ENCODE data around the gene IFI44.
A peak's percentile ranks its signal among the peaks of the same experiment; 100 is the strongest.

The IFI44 gene, protein sequence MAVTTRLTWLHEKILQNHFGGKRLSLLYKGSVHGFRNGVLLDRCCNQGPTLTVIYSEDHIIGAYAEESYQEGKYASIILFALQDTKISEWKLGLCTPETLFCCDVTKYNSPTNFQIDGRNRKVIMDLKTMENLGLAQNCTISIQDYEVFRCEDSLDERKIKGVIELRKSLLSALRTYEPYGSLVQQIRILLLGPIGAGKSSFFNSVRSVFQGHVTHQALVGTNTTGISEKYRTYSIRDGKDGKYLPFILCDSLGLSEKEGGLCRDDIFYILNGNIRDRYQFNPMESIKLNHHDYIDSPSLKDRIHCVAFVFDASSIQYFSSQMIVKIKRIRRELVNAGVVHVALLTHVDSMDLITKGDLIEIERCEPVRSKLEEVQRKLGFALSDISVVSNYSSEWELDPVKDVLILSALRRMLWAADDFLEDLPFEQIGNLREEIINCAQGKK

DNA sequence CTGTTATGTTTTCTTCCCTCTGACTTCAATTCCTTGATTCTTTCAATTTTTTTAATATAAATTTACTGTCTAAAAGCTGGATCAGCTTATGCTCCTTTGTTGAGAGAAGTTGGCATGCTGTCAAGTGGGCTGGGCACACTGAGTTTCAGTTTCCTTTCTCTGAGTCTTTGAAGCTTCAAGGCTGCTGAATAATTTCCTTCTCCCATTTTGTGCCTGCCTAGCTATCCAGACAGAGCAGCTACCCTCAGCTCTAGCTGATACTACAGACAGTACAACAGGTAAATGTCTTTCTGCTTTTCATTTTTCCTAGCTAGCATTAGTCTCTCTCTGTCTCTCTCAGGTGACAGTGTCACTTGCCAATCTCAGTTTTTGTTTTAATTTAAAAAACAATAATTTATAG lies at the start of gene IFI44:
TSS of gene IFI44 (plus strand) at position 204 of the 400 bp plus-strand sequence. CDS start 365 bp downstream, outside the sequence.
- DNase-seq (ENCODE audit: low spot score) = no peak

DNA sequence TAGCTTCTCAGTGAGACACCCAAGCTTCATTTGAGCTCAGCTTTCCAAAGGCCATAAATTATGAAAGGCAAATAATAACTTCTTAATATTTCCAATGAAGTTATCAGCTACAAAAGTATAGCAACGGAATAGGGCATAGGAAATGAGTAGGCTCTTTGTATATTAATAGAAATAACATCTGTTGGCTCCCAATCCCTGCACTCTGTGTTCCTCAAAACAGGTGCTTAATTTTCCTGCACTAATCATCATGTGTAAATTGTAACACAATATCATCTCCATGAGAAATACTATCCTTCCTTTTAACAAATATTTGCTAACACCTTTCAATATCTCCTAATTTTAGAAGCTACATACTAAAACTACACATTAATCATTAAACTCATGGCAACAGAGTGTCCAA lies 48.6 kb upstream of the IFI44 start:
- no peak for DNase-seq (ENCODE audit: low spot score)

DNA sequence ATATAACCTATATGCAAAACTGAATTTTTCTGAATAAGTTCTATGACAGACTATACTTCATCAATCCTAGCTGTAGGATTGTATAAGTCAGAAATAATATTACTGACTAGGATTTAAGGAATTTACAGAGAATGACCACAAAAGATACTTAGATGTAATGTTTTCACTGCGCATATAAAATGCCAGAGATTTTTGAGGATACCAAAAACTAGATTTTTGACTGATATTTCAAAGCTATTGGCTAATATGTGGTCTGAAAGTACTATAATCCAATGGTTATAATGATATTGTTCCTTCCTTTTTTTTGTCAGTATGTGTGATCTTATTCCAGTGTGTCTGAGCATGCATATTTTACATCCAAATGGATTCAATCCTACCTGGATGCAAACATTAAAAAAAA lies 46.4 kb upstream of the IFI44 start:
- DNase-seq (ENCODE audit: low spot score) = no peak

DNA sequence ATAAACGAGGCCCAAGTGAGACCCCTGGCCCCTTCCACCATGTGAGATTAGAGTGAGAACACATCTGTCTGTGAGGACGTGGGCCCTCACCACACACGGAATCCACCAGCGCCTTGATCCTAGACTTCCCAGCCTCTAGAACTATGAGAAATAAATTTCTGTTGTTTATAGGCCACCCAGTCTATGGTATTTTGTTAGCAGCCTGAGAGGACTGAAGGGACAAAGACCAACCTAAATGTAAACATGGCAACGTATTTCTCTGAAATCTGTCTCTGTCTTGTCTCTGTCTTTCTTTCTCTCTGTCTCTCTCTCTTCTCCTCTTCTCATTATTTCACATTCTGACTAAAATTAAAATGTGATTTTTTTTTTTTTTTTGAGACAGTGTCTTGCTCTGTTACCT lies 45.0 kb upstream of the IFI44 start:
- no peak for DNase-seq (ENCODE audit: low spot score)

DNA sequence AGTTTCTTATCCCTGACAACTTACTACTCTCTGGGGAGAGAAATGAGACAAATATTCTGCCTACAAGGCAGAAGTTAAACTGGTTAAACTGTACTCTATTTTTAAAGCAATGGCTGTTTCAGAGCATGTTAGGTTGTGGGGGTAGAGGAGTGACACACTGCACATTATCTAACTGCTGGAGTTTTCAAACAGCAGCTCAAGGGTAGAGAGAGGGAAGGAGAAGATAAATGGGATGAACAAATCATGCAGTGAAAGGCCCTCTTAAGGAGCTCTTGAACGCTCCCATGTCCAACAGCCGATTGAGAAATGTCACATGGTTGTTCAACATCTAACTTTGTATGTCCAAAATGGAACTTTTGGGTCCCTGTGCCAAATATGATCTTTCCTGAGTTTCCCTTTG lies 43.4 kb upstream of the IFI44 start:
- DNase-seq (ENCODE audit: low spot score) = no peak

DNA sequence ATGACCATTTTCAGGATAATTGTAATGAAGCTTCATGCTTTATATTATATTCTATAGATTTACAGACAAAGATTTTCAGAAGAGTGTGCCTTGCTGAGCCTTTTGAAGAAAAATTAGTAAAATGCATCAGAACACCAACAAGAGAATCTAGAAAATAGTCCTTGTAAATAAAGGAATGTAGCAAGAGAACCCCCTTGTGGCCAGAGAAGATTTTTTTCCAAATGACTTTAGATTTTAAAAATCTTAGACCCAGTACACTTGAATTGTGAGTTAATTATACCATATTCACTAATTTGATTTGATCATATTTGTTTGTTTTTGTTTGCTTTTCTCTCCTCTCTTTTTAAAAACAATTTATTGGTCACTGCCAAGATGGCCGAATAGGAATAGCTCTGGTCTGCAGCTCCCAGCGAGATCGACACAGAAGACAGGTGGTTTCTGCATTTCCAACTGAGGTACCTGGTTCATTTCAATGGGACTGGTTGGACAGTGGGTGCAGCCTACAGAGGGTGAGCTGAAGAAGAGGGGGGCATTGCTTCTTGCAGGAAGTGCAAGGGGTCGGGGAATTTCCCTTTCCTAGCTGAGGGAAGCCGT lies 42.2 kb upstream of the IFI44 start:
- DNase-seq (ENCODE audit: low spot score) = no peak

- no peak for DNase-seq (ENCODE audit: low spot score)
Measured at GRCh38 chr1:78607944-78608343, 41.7 kb upstream of the IFI44 start.

DNA sequence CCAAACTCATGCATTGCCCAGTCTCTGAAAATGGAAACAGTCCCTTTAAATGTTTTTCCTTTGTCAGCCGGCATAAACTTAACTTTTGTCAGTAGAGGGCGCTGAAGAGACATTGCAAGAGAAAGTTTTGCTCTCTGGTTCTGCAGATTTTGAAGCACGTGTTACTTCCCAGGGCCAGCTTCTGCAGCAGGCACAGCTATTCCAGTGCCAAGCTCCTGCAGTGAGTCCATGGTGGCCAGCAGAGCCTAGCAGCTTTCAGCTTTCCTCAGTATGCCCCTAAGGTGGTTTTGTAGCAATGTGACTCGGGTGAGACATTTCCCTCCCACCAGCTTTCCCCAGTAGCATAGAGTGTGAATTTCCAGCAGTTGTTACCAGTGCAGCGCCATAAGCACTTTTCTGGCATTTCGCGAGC lies 32.0 kb upstream of the IFI44 start:
- DNase-seq (ENCODE audit: low spot score) = peak; percentile 57

DNA sequence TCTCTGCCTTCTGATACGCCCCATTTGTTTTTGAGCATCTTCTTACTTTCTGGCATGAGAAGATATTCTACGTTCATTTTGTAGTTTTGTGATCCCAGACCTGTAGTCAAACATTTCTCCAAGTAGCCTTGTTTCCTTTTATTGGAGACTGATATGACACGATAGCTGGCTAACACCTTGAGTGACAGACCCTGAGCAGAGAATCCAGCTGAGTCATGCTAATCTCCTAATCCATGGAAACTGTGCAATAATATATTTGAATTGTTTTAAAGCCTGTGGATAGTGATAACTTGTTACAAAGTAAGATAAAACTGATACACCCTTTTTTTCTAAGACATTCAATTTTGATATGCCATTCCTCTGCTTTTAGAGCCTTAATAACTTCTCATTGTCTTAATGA lies 30.6 kb upstream of the IFI44 start:
- no peak for DNase-seq (ENCODE audit: low spot score)

DNA sequence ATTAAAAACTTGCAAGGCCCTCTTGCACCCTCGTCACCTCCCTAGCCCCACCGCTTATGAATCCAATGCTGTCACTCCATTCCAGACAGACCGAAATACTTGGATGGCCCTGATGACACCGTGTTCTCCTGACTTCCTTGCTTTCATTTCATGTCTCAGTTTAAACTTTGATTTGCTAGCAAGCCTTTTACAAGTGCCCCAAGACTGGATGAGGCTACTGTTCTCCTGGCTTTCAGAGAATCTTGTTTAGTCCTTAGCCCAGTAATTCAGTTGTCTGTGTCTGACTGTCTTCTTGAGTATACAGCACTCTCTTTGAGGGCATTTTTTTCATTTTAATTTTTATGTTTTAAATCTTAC lies 30.2 kb upstream of the IFI44 start:
- no peak for DNase-seq (ENCODE audit: low spot score)

DNA sequence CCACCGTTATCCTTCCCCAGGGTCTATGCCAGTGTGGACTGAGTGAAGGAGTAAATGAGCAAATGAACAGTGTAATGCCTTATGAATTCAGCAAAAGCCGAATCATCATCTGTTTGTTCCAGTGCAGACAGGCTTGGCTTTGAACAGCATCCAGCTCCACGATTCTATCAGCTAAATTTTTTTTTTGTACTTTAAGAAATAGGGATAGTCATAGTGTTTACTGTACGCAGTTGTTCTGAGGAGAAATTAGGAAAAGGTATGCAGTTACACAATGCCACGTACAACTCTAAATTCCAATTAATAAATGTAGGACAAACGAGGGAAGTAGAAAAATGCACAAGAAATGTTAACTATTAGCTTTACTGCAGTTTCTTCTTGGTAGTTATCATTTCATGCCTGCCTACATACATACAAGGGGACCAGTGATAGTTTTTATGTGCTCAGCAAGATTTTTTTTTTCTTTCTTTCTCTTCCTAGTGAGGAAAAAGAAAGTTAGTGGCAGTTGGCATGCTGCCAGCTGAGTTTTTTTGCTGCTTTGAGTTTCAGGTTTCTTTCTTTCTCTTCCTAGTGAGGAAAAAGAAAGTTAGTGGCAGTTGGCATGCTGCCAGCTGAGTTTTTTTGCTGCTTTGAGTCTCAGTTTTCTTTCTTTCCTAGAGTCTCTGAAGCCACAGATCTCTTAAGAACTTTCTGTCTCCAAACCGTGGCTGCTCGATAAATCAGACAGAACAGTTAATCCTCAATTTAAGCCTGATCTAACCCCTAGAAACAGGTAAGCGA lies 29.6 kb upstream of the IFI44 start, which contains the start of gene IFI44L:
TSS of gene IFI44L (plus strand) at position 646 of the 777 bp plus-strand sequence. CDS start 7,468 bp downstream, outside the sequence.
- DNase-seq (ENCODE audit: low spot score) = no peak

DNA sequence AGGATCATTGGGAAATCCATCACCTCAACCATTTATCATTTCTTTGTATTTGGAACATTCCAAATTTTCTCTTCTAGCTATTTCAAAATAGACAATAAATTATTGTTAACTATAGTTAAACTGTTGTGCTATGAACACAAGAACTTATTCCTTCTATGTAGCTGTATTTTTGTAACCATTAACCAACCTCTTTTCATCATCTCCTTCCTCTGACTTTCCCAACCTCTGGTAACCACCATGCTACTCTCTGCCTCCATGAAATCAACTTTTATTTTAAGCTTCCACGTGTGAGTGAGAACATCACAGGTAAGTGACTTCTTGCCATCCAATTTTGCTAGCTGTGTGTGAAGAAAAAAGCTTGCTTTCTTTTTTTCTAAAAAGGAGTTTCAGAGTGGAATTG lies 29.0 kb upstream of the IFI44 start:
- DNase-seq (ENCODE audit: low spot score) = no peak

- no peak for DNase-seq (ENCODE audit: low spot score)
Measured at GRCh38 chr1:78622548-78622947, 27.1 kb upstream of the IFI44 start.

DNA sequence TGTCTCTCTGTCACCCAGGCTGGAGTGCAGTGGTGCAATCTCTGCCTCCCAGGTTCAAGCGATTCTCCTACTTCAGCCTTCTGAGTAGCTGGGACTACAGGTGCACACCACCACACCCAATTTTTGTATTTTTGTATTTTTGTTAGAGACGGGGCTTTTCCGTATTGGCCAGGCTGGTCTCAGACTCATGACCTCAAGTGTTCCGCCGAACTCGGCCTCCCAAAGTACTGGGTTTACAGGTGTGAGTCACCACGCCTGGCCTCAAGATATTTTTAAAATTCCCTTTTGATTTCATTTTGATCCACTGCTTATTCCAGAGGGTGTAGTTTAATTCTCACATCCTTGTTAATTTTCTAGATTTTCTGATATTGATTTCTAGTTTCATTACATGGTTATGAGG lies 25.6 kb upstream of the IFI44 start:
- DNase-seq (ENCODE audit: low spot score) = no peak

DNA sequence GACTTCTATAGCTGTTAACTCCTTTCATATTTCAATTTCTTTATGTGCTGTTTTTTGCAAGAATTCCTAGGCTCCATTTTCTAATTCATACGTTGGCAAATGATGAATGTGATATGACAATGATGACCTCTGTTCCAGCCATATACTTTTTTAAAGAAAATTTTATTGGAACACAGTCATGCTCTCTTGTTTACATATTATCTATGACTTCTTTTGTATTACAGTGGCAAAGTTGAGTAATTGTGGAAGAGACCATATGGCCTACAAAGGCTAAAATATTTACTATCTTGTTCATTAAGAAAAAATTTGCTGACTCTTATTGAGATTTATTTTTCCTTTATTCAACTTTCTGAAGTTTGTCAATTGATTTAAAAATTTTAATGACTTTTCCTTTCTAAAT lies 22.3 kb upstream of the IFI44 start:
- no peak for DNase-seq (ENCODE audit: low spot score)

GRCh38 chr1:78630600-78630999 lies 19.0 kb upstream of the IFI44 start:
- DNase-seq (ENCODE audit: low spot score) = no peak

- no peak for DNase-seq (ENCODE audit: low spot score)
Measured at GRCh38 chr1:78633209-78633608, 16.4 kb upstream of the IFI44 start.

- DNase-seq (ENCODE audit: low spot score) = no peak
Measured at GRCh38 chr1:78640462-78640861, 9.2 kb upstream of the IFI44 start.

DNA sequence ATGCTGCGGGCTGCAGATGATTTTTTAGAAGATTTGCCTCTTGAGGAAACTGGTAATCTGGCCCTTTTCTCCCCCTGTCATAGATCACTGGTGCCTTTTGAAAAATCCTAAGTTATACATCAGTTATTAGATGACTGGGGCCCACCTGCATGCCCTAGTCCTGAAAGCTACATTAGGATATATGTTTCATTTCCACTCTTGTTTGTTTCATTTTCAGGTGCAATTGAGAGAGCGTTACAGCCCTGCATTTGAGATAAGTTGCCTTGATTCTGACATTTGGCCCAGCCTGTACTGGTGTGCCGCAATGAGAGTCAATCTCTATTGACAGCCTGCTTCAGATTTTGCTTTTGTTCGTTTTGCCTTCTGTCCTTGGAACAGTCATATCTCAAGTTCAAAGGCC lies 8.1 kb upstream of the IFI44 start:
- DNase-seq (ENCODE audit: low spot score) = no peak

- no peak for DNase-seq (ENCODE audit: low spot score)
Measured at GRCh38 chr1:78645723-78646122, 3.9 kb upstream of the IFI44 start.

GRCh38 chr1:78647238-78647637 lies 2.4 kb upstream of the IFI44 start:
- DNase-seq (ENCODE audit: low spot score) = no peak

DNA sequence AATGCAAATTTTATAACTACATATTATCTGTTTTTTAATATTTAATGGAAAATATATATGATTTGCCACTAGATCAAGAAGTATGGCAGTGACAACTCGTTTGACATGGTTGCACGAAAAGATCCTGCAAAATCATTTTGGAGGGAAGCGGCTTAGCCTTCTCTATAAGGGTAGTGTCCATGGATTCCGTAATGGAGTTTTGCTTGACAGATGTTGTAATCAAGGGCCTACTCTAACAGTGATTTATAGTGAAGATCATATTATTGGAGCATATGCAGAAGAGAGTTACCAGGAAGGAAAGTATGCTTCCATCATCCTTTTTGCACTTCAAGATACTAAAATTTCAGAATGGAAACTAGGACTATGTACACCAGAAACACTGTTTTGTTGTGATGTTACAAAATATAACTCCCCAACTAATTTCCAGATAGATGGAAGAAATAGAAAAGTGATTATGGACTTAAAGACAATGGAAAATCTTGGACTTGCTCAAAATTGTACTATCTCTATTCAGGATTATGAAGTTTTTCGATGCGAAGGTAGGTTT lies 556 bp downstream of the IFI44 start:
- no peak for DNase-seq (ENCODE audit: low spot score)

GRCh38 chr1:78651241-78651640 lies 1.6 kb downstream of the IFI44 start:
- no peak for DNase-seq (ENCODE audit: low spot score)
